Measurements from ENCODE around the gene VPS29. TPM values are rescaled to one million over a fixed set of nuclear protein-coding genes. Genes with fewer than 3 reads are reported as not detected.
"Not testable (repeated sequence)": the region's sequence is repeated elsewhere in the genome, so short reads cannot be mapped to it uniquely, and the experiment has no call there.

Gene VPS29
- total RNA-seq, 1 donor = 93.7 TPM

GRCh38 chr12:110528277-110528839 lies 26.4 kb upstream of the VPS29 start:
- TF ChIP-seq CTCF (IDR thresholded peaks at IDR 0.05; ENCODE audit: insufficient read depth, low read depth, low read length) = no peak
- H3K4me3 ChIP-seq (ENCODE audit: low read depth, low read length) = no peak overlapping the region
- no peak for DNase-seq (ENCODE audit: low read depth)

DNA sequence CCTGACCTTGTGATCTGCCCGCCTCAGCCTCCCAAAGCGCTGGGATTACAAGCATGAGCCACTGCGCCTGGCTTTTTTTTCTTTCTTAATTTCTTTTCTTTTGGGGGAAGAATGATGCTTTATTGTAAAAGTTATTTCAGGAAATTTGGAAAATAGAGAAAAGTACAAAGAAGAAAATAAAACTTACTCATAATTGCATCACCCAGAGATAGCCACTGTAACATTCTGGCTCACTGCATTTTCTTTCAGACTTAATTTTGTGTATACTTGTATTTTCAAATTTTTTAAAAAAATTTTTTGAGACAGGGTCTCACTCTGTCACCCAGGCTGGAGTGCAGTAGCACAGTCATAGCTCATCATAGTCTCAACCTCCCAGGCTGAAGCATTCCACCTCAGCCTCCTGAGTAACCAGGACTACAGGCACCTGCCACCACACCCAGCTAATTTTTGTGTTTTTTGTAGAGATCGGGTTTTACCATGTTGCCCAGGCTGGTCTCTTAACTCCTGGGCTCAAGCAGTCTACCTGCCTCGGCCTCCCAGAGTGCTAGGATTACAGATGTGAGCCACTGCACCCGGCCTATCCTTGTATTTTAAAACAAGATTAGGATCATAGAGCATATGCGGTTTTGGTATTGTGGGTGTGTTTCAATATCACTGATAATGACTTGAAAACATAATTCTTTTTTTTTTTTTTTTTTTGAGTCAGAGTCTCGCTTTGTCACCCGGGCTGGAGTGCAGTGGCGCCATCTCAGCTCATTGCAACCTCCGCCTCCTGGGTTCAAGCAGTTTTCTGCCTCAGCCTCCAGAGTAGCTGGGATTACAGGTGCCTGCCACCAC lies 19.2 kb upstream of the VPS29 start:
- not testable (repeated sequence) for H3K4me3 ChIP-seq (ENCODE audit: low read depth, low read length); DNase-seq (ENCODE audit: low read depth)

DNA sequence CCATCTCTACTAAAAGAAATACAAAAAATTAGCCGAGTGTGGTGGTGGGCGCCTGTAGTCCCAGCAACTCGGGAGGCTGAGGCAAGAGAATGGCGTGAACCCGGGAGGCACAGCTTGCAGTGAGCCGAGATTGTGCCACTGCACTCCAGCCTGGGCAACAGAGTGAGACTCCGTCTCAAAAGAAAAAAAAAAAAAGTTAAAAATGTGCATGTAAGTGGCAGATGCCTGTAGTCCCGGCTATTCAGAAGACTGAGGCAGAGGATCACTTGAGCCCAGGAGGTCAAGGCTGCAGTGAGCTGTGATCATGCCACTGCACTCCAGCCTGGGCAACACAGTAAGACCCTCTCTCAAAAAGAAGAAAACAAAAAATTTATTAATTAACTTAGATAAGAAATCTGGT lies 16.1 kb upstream of the VPS29 start:
- not testable (repeated sequence) for H3K4me3 ChIP-seq (ENCODE audit: low read depth, low read length); DNase-seq (ENCODE audit: low read depth)

DNA sequence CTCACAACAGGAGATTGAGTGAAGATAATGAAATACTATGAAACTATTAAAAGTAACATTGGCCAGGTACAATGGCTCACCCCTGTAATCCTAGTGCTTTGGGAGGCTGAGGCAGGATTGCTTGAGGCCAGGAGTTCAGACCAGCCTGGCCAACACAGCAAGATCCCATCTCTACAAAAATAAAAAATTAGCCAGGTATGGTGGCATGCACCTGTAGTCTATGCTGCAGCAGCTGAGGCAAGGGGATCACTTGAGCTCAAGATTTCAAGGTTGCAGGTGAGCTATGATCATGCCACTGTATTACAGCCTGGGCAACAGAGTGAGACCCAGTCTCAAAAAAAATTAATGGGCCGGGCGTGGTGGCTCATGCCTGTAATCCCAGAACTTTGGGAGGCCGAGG lies 15.1 kb upstream of the VPS29 start:
- no peak for TF ChIP-seq CTCF (IDR thresholded peaks at IDR 0.05; ENCODE audit: insufficient read depth, low read depth, low read length)
- DNase-seq (ENCODE audit: low read depth) = no peak
- H3K4me3 ChIP-seq (ENCODE audit: low read depth, low read length) = no peak overlapping the region

GRCh38 chr12:110514363-110514762 lies 12.5 kb upstream of the VPS29 start:
- TF ChIP-seq CTCF (IDR thresholded peaks at IDR 0.05; ENCODE audit: insufficient read depth, low read depth, low read length) = no peak
- no peak for DNase-seq (ENCODE audit: low read depth)

GRCh38 chr12:110513842-110514241 lies 11.9 kb upstream of the VPS29 start:
- no peak overlapping the region for H3K4me3 ChIP-seq (ENCODE audit: low read depth, low read length)
- DNase-seq (ENCODE audit: low read depth) = no peak
- no peak for TF ChIP-seq CTCF (IDR thresholded peaks at IDR 0.05; ENCODE audit: insufficient read depth, low read depth, low read length)

More at GRCh38 chr12:110514363-110514762, 12.5 kb upstream of the VPS29 start:
- no peak overlapping the region for H3K4me3 ChIP-seq (ENCODE audit: low read depth, low read length)

GRCh38 chr12:110508071-110508586 lies 6.2 kb upstream of the VPS29 start:
- TF ChIP-seq CTCF (IDR thresholded peaks at IDR 0.05; ENCODE audit: insufficient read depth, low read depth, low read length) = no peak
- DNase-seq (ENCODE audit: low read depth) = no peak
- no peak overlapping the region for H3K4me3 ChIP-seq (ENCODE audit: low read depth, low read length)

Measured in fibroblast of villous mesenchyme (primary cell).